IMR-90 (cell line): Measurements from ENCODE around the gene ARFGEF3.

Experiments
- BHLHE40 ChIP-seq: fragments of 150-350 bp; IDR thresholded peaks from 2 replicates; pipeline ENCODE4 v1.6.1; 2016; ENCODE audit warnings: mild to moderate bottlenecking, low read depth, low read length
- CEBPB ChIP-seq: IDR thresholded peaks from 2 replicates; pipeline ENCODE4 v1.6.1; 2012; ENCODE audit warnings: low read depth, low read length, improper control_type of control experiment
- CHD1 ChIP-seq: IDR thresholded peaks from 2 replicates; pipeline ENCODE4 v1.6.1; 2012; ENCODE audit warnings: low read depth, low read length, improper control_type of control experiment
- CTCF ChIP-seq: conservative IDR thresholded peaks from 2 replicates; pipeline ENCODE4 v1.5.1; 2012; ENCODE audit warnings: mild to moderate bottlenecking, low read depth, low read length, improper control_type of control experiment
- FOS ChIP-seq: fragments of 150-350 bp; IDR thresholded peaks from 2 replicates; pipeline ENCODE4 v1.6.1; 2016; ENCODE audit warnings: low read depth, low read length
- MAFK ChIP-seq: IDR thresholded peaks from 2 replicates; pipeline ENCODE4 v1.6.1; 2012; ENCODE audit warnings: low read depth, low read length, improper control_type of control experiment
- POLR2A ChIP-seq: IDR thresholded peaks from 2 replicates; pipeline ENCODE4 v1.6.1; 2012; ENCODE audit warnings: mild to moderate bottlenecking, low read depth, low read length
- RAD21 ChIP-seq: IDR thresholded peaks from 2 replicates; pipeline ENCODE4 v1.6.1; 2012; ENCODE audit warnings: low read length, improper control_type of control experiment
- RCOR1 ChIP-seq: IDR thresholded peaks from 2 replicates; pipeline ENCODE4 v1.6.1; 2012; ENCODE audit warnings: mild to moderate bottlenecking, low read length, improper control_type of control experiment; ENCODE audit not compliant: insufficient replicate concordance
- RFX5 ChIP-seq: IDR thresholded peaks from 2 replicates; pipeline ENCODE4 v1.8.0; 2012; ENCODE audit warnings: low read depth, mild to moderate bottlenecking, low read length, moderate library complexity
- SMC3 ChIP-seq: fragments of 150-350 bp; IDR thresholded peaks from 2 replicates; pipeline ENCODE4 v1.6.1; 2016; ENCODE audit warnings: low read depth, mild to moderate bottlenecking, antibody characterized with exemption, low read length, moderate library complexity
- USF2 ChIP-seq: fragments of 150-350 bp; IDR thresholded peaks from 2 replicates; pipeline ENCODE4 v1.6.1; 2017; ENCODE audit warnings: mild to moderate bottlenecking, antibody characterized with exemption, low read length, low read depth

DNA sequence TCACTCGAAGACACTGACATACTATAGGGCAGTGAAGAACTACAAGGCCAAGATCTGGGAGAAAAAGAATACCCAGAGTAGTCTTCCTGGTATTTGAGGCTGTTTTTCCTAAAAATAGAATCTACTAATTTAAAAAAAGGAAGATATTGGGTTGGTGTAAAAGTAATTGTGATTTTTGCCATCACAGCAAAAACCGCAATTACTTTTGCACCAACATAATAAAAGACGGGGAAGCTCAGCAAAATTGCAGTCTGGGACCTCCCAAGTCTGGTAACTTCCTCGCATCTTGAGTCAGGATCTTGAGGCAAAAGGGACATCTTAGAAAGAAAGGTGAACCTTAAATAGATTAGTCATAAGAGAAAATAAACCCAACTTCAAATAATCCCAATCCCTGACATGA, 138.7 kb downstream of the ARFGEF3 start:
- no peak for TF ChIP-seq CTCF
- no peak for TF ChIP-seq SMC3
- TF ChIP-seq MAFK: 0 out of 2 replicates have a peak, but pooled peaks have one; percentile 30
- TF ChIP-seq RAD21: no peak
- TF ChIP-seq POLR2A: no peak
- TF ChIP-seq CHD1: no peak
- TF ChIP-seq CEBPB: no peak
- TF ChIP-seq FOS: no peak
- TF ChIP-seq BHLHE40: no peak
- no peak for TF ChIP-seq RFX5
- TF ChIP-seq USF2: no peak
- TF ChIP-seq RCOR1: no peak
